SU-DHL-6 (cell line): ENCODE measurements around the gene NAA80.

ENCODE experiments used
- H2AFZ ChIP-seq: fragments of 200-600 bp; sonication (generic); 2 replicates; pipeline ENCODE4 v1.6.1; 2014; ENCODE audit warnings: low read depth, mild to moderate bottlenecking, moderate library complexity, mixed read lengths, antibody characterized with exemption, low read length; ENCODE audit not compliant: severe bottlenecking
- H3F3A ChIP-seq: fragments of 200-600 bp; shearing (Covaris generic); 2 replicates; pipeline ENCODE4 v1.6.0; 2016; ENCODE audit warnings: antibody characterized with exemption, mild to moderate bottlenecking; ENCODE audit not compliant: insufficient read depth
- H3K27ac ChIP-seq: fragments of 200-600 bp; sonication (generic); 2 replicates; pipeline ENCODE4 v1.5.1; 2016; ENCODE audit warnings: low read depth, mild to moderate bottlenecking, low read length, moderate library complexity, mixed read lengths
- H3K27me3 ChIP-seq: fragments of 200-600 bp; sonication (generic), shearing (Covaris generic); 2 replicates; pipeline ENCODE4 v1.6.0; 2014; ENCODE audit warnings: mild to moderate bottlenecking, low read length
- H3K36me3 ChIP-seq: fragments of 200-600 bp; sonication (generic); 2 replicates; pipeline ENCODE4 v1.6.1; 2014; ENCODE audit warnings: mild to moderate bottlenecking, low read length, mixed read lengths
- H3K4me2 ChIP-seq: fragments of 300-600, 200-600 bp; shearing (Covaris generic), sonication (generic); 2 replicates; pipeline ENCODE4 v1.6.0; 2014; ENCODE audit warnings: low read length, low read depth, mild to moderate bottlenecking; ENCODE audit not compliant: poor library complexity, severe bottlenecking
- H3K4me3 ChIP-seq: fragments of 200-600 bp; sonication (generic); 2 replicates; pipeline ENCODE4 v1.5.1; 2014; ENCODE audit warnings: antibody characterized with exemption, low read length, mild to moderate bottlenecking, mixed read lengths; ENCODE audit not compliant: insufficient read depth, poor library complexity, severe bottlenecking
- H3K79me2 ChIP-seq: fragments of 200-600 bp; sonication (generic); 2 replicates; pipeline ENCODE4 v1.6.1; 2014; ENCODE audit warnings: mild to moderate bottlenecking, low read length, moderate library complexity; ENCODE audit not compliant: insufficient read depth
- H3K9ac ChIP-seq: fragments of 200-600 bp; sonication (generic); 2 replicates; pipeline ENCODE4 v1.7.0; 2014; ENCODE audit warnings: mild to moderate bottlenecking, low read length
- H3K9me2 ChIP-seq: fragments of 200-600 bp; sonication (generic); replicated peaks from 2 replicates; pipeline ENCODE4 v1.6.1; 2014; ENCODE audit warnings: low read length; ENCODE audit not compliant: insufficient read depth
- H3K9me3 ChIP-seq: fragments of 200-600 bp; sonication (generic); 2 replicates; pipeline ENCODE4 v1.6.1; 2014; ENCODE audit warnings: low read length, mixed read lengths; ENCODE audit not compliant: insufficient read depth
- H4K20me1 ChIP-seq: fragments of 200-600 bp; sonication (generic); 2 replicates; pipeline ENCODE4 v1.6.1; 2014; ENCODE audit warnings: low read depth, mild to moderate bottlenecking, antibody characterized with exemption, low read length, moderate library complexity, mixed read lengths
- EZH2phosphoT487 ChIP-seq: fragments of 200-600 bp; sonication (generic), shearing (Covaris generic); conservative IDR thresholded peaks from 2 replicates; pipeline ENCODE4 v1.6.1; 2018; ENCODE audit warnings: mild to moderate bottlenecking, antibody characterized with exemption, low read length, moderate library complexity, mixed read lengths
- TF ChIP-seq, protein P1 (sequence below): fragments of 200-600 bp; sonication (generic); IDR thresholded peaks from one replicate; pipeline ENCODE4 v1.5.1; 2017; ENCODE audit warnings: antibody characterized with exemption, mild to moderate bottlenecking, low read length, moderate library complexity; ENCODE audit not compliant: insufficient read depth, poor library complexity, severe bottlenecking

The NAA80 gene

DNA sequence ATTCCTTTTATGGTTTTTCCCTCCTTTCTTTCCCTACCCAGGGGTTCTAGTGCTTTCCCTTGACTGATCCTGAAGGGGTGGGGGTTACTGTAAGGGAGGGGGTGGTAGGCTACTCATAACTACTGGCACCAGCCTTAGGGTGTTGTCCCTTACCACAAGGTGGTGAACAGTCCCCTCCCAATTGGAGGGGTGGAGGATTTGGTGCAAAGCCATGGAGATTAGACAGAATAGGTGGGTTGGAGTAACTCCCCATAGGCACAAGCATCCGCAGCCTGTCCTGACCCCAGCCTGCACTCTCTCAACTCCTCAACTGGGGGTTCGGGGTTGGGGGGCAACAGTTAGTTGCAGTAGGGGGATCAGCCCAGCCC, 25.9 kb upstream of the NAA80 start:
- H3K27me3 ChIP-seq: no peaks in the 10 kb centered on the region
- peaks cover 12% of the 10 kb centered on the region for H3F3A ChIP-seq
- no peak overlapping the region for H3K4me3 ChIP-seq
- H3K9me2 ChIP-seq: no peaks in the 10 kb centered on the region
- no peaks in the 10 kb centered on the region for H4K20me1 ChIP-seq
- no peak overlapping the region for H3K9ac ChIP-seq
- H3K36me3 ChIP-seq: no peaks in the 10 kb centered on the region
- H3K27ac ChIP-seq: no peak overlapping the region
- H3K9me3 ChIP-seq: no peaks in the 10 kb centered on the region
- no peak overlapping the region for H3K4me2 ChIP-seq
- H2AFZ ChIP-seq: no peak overlapping the region
- H3K79me2 ChIP-seq: peaks cover 13% of the 10 kb centered on the region
- TF ChIP-seq EZH2phosphoT487: no peak
- TF ChIP-seq, protein P1, sequence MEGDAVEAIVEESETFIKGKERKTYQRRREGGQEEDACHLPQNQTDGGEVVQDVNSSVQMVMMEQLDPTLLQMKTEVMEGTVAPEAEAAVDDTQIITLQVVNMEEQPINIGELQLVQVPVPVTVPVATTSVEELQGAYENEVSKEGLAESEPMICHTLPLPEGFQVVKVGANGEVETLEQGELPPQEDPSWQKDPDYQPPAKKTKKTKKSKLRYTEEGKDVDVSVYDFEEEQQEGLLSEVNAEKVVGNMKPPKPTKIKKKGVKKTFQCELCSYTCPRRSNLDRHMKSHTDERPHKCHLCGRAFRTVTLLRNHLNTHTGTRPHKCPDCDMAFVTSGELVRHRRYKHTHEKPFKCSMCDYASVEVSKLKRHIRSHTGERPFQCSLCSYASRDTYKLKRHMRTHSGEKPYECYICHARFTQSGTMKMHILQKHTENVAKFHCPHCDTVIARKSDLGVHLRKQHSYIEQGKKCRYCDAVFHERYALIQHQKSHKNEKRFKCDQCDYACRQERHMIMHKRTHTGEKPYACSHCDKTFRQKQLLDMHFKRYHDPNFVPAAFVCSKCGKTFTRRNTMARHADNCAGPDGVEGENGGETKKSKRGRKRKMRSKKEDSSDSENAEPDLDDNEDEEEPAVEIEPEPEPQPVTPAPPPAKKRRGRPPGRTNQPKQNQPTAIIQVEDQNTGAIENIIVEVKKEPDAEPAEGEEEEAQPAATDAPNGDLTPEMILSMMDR: no peak

DNA sequence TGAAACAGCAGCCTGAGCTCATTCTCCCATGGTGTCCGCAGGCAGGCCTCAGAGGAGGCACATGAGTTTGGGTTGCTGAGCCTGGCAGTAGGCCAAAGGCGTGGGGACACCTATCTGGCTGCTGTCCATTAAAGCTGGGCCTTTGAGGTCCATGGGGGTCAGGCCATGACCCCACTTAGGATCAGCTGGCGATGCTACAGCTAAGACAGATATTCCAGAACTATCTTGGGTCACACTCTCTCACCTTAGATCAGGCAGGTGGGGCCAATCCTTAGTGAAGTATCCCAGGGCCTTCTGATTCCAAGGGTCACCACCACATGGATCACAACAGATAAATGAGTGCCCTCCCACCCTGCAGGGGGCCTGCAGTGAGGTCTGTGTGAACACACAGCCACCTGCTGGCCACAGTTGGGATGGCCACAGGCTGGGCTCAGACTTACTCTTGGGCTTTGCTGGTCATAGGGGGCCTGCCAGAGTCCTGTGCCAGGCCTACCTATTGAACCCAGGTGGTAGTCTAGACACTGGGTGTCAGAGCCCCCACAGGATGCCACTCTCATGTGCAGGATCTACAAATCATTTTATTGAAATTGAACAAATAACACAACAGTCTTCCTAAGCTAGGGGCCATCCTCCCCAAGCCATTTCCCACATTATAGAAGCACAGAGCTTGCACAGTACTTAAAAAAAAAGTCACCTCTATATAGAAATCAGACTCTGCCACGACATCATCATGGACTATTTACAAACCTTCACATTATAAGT, 25.3 kb upstream of the NAA80 start:
- Histone ChIP-seq H3K4me2 (no peak overlapping the region), H3K27me3 (no peaks in the 10 kb centered on the region), H3K9me3 (no peaks in the 10 kb centered on the region), H3K9ac (no peak overlapping the region), H3K36me3 (no peaks in the 10 kb centered on the region), H3F3A (peaks cover 9% of the 10 kb centered on the region), H3K27ac (no peak overlapping the region), H2AFZ (no peak overlapping the region), H3K9me2 (no peaks in the 10 kb centered on the region), H3K79me2 (peaks cover 13% of the 10 kb centered on the region), H3K4me3 (no peak overlapping the region), H4K20me1 (no peaks in the 10 kb centered on the region)
- TF ChIP-seq EZH2phosphoT487: no peak
- TF ChIP-seq, protein P1: peak; percentile 60

DNA sequence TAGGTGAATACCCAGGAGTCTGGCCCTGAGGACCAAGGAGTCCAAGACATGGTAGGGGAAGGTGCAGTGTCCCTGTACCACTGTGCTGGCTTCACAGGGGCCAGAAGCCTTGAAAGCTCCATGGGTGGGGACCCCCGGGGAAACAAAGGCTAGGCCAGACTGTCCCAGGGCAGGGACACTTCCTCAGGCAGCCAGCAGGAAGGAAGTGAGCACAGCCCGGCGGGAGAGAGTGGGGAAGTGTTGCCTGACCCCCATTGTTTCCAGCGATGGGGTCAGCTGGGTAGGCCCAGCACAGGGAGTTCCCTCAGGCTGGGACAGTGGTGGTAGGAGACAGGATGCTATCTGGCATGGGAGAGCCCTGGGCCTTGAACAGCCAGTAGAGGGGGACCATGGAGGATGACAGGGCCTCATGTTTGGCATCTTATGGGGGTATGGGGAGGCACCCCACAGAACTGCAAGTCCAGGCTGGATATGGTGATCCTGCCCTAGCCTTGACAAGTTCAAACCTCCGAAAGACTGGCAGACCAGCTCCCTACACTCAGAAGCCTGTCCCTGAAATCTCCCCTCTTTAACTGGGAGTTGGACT, 24.5 kb upstream of the NAA80 start:
- Histone ChIP-seq H3F3A (peaks cover 5% of the 10 kb centered on the region), H3K9me2 (no peaks in the 10 kb centered on the region), H3K79me2 (peaks cover 13% of the 10 kb centered on the region), H3K4me2 (no peak overlapping the region), H3K27me3 (no peaks in the 10 kb centered on the region), H4K20me1 (no peaks in the 10 kb centered on the region), H2AFZ (no peak overlapping the region), H3K27ac (no peak overlapping the region), H3K36me3 (no peaks in the 10 kb centered on the region), H3K4me3 (no peak overlapping the region), H3K9ac (no peak overlapping the region), H3K9me3 (no peaks in the 10 kb centered on the region)
- TF ChIP-seq EZH2phosphoT487: no peak
- TF ChIP-seq, protein P1: no peak
